AG04450 (cell line): ENCODE measurements around the gene FRRS1. TPM values are rescaled to one million over a fixed set of nuclear protein-coding genes. Genes with fewer than 3 reads are reported as not detected.

ENCODE experiments used
- CTCF ChIA-PET: fragments of 300-600, 350-600 bp; formaldehyde crosslinking; extraction: SDS; loops from one replicate; lab custom pipeline; 2022; ENCODE audit warnings: antibody characterized with exemption, inconsistent platforms; lab: Charles Lee
- POLR2A ChIA-PET: fragments of 350-600 bp; formaldehyde crosslinking; extraction: SDS; loops from one replicate; lab custom pipeline; 2021; ENCODE audit warnings: antibody characterized with exemption, inconsistent platforms; lab: Yijun Ruan, JAX
- DNase-seq: peaks from one replicate; pipeline ENCODE4 v3.0.0-alpha.2; 2011; ENCODE audit warnings: low read depth, low spot score
- H3K27ac ChIP-seq: one replicate; pipeline ENCODE4 v1.5.1; 2012; ENCODE audit warnings: low read depth, low read length, control low read depth
- H3K27me3 ChIP-seq: one replicate; pipeline ENCODE4 v1.6.0; 2012; ENCODE audit warnings: low read length; ENCODE audit not compliant: control insufficient read depth, insufficient read depth
- H3K4me3 ChIP-seq: 2 replicates; pipeline ENCODE4 v1.5.1; 2011; ENCODE audit warnings: mild to moderate bottlenecking, low read depth, low read length, control low read depth
- H3K9me3 ChIP-seq: 2 replicates; pipeline ENCODE4 v1.5.1; 2012; ENCODE audit warnings: low read length; ENCODE audit not compliant: control insufficient read depth, insufficient read depth
- polyA plus RNA-seq: library from polyadenylated mRNA; depleted of rRNA; stranded (reverse); fragments of >200 nt; gene quantifications from 2 replicates; pipeline ENCODE4 v1.2.3, GENCODE V29; 2011
- TF ChIP-seq, protein P1 (sequence below): IDR thresholded peaks from 2 replicates; pipeline ENCODE4 v1.5.1; 2011; ENCODE audit warnings: low read depth, low read length, control low read depth, inconsistent platforms

The FRRS1 gene
- polyA plus RNA-seq, 1 experiment, result 9.7 TPM

- DNase-seq, result no peak
- ChIA-PET POLR2A (no interaction called here), CTCF (no interaction called here)
- TF ChIP-seq, protein P1, sequence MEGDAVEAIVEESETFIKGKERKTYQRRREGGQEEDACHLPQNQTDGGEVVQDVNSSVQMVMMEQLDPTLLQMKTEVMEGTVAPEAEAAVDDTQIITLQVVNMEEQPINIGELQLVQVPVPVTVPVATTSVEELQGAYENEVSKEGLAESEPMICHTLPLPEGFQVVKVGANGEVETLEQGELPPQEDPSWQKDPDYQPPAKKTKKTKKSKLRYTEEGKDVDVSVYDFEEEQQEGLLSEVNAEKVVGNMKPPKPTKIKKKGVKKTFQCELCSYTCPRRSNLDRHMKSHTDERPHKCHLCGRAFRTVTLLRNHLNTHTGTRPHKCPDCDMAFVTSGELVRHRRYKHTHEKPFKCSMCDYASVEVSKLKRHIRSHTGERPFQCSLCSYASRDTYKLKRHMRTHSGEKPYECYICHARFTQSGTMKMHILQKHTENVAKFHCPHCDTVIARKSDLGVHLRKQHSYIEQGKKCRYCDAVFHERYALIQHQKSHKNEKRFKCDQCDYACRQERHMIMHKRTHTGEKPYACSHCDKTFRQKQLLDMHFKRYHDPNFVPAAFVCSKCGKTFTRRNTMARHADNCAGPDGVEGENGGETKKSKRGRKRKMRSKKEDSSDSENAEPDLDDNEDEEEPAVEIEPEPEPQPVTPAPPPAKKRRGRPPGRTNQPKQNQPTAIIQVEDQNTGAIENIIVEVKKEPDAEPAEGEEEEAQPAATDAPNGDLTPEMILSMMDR, result no peak
- Histone ChIP-seq H3K27me3 (no peaks in the 10 kb centered on the region), H3K4me3 (no peak overlapping the region), H3K9me3 (no peaks in the 10 kb centered on the region), H3K27ac (no peak overlapping the region)
Observed at GRCh38 chr1:99749504-99750347, 16.7 kb downstream of the FRRS1 start.

- H3K9me3 ChIP-seq, result no peaks in the 10 kb centered on the region
- no peak overlapping the region for H3K27ac ChIP-seq
- H3K4me3 ChIP-seq, result no peak overlapping the region
- CTCF ChIA-PET, result no interaction called here
- POLR2A ChIA-PET, result no interaction called here
- TF ChIP-seq, protein P1, result no peak
- no peaks in the 10 kb centered on the region for H3K27me3 ChIP-seq
- no peak for DNase-seq
Observed at GRCh38 chr1:99748419-99748818, 18.0 kb downstream of the FRRS1 start.

DNA sequence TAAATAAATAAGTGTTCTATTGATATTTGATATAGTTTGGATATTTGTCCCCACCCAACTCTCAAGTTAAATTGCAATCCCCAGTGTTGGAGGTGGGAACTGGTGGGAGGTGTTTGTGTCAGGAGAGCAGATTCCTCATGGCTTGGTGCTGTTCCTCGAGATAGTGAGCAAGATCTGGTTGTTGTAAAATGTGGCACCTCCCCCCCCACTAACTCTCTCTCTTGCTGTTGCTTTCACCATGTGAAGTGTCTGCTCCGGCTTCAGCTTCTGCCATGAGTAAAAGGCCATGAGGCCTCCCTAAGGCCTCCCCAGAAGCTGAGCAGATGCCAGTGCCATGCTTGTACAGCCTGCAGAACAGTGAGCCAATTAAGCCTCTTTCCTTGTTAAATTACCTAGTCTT lies 20.8 kb downstream of the FRRS1 start:
- Histone ChIP-seq H3K4me3 (no peak overlapping the region), H3K27me3 (no peaks in the 10 kb centered on the region), H3K9me3 (no peaks in the 10 kb centered on the region), H3K27ac (no peak overlapping the region)
- ChIA-PET CTCF (no interaction called here), POLR2A (no interaction called here)
- TF ChIP-seq, protein P1, result no peak
- DNase-seq, result no peak

- ChIA-PET POLR2A (no interaction called here), CTCF (no interaction called here)
- TF ChIP-seq, protein P1, result no peak
- no peak overlapping the region for H3K4me3 ChIP-seq
- H3K27ac ChIP-seq, result no peak overlapping the region
- no peaks in the 10 kb centered on the region for H3K27me3 ChIP-seq
- DNase-seq, result no peak
- H3K9me3 ChIP-seq, result no peaks in the 10 kb centered on the region
Observed at GRCh38 chr1:99745061-99745460, 21.4 kb downstream of the FRRS1 start.

- ChIA-PET CTCF (interaction anchor here (0.6 to 1.8 kb wide), 4 partner anchors 11 to 945 kb away, joined by 3 to 6 read pairs (median 4); no protein-coding TSS in a partner anchor), POLR2A (no interaction called here)
- H3K9me3 ChIP-seq, result no peaks in the 10 kb centered on the region
- no peak for DNase-seq
- no peak overlapping the region for H3K27ac ChIP-seq
- TF ChIP-seq, protein P1, result no peak
- H3K4me3 ChIP-seq, result no peak overlapping the region
- no peaks in the 10 kb centered on the region for H3K27me3 ChIP-seq
Observed at GRCh38 chr1:99740141-99740540, 26.3 kb downstream of the FRRS1 start.
